Measurements from ENCODE around the gene MAT2B. TPM values are rescaled to one million over a fixed set of nuclear protein-coding genes. Genes with fewer than 3 reads are reported as not detected.

The MAT2B gene
- total and polyA plus RNA-seq, 2 of the 13 experiments (the other 11 are each of a cell fraction or from before 2014, with no cell fraction given): 20.2 to 37.1 TPM

- Histone ChIP-seq H2AFZ (ENCODE audit: low read length) (no peak overlapping the region), H3K9ac (ENCODE audit: insufficient read depth, low read depth, low read length) (no peak overlapping the region), H4K20me1 (ENCODE audit: insufficient read depth, low read length) (no peaks in the 10 kb centered on the region), H3K4me3 (replicated peaks in 1 of 3; ENCODE audit: insufficient read depth in 1 of 3, low read depth in 2 of 3, low read length in 3 of 3) (no peak overlapping the region), H3K4me1 (ENCODE audit: insufficient read depth, low read length) (no peaks in the 10 kb centered on the region), H3K79me2 (ENCODE audit: insufficient read depth, low read length) (no peaks in the 10 kb centered on the region), H3K27ac (ENCODE audit: extremely low read length, insufficient read depth, low read length) (no peak overlapping the region), H3K27me3 (ENCODE audit: control insufficient read depth in 1 of 2, insufficient read depth in 2 of 2, low read length in 2 of 2) (no peaks in the 10 kb centered on the region; a peak in 1 of 5 replicates), H3K4me2 (ENCODE audit: low read depth, low read length) (no peak overlapping the region), H3K36me3 (replicated peaks in 1 of 2; ENCODE audit: control insufficient read depth in 1 of 2, insufficient read depth in 2 of 2, low read length in 2 of 2) (peaks cover 2 to 27% of the 10 kb centered on the region in 2 experiments; a peak in 4 of 5 replicates), H3K9me3 (ENCODE audit: low read length) (no peaks in the 10 kb centered on the region)
- FAIRE-seq: no peak
- intact Hi-C loops (cut with micrococcal nuclease; ENCODE audit: unreplicated experiment) (loop anchor here (1.0 kb wide), 1 partner anchor 14 kb away; no protein-coding TSS in a partner anchor), in situ Hi-C loops (cut with HindIII; ENCODE audit: extremely low pct_ligation_motif_present, low pct_unique_long_range_greater_than_20kb) (no loop called here)
- BruUV-seq (replicated peaks): no TSS peak
- ChIA-PET CTCF (ENCODE audit: low intra/inter-chr PET ratio, low total read pairs) (interaction anchor here (1.3 kb wide), 1 partner anchor 13 kb away, joined by 4 read pairs; no protein-coding TSS in a partner anchor), POLR2A (interaction anchor here (1.1 to 1.8 kb wide), 3 partner anchors 9 to 52 kb away, joined by 3 to 4 read pairs (median 4); partner anchors contain the start of genes CCNG1 and MAT2B)
- no peak for ATAC-seq
- WGBS (ENCODE audit: low lambda C conversion rate): 100% methylated on average over 3 of the region's 3 CpGs
- DNase-seq (ENCODE audit: low spot score): no peak
- TF ChIP-seq ZNF260 (CRISPR knock-in tag; IDR thresholded peaks at IDR 0.05; ENCODE audit: borderline replicate concordance, low read depth): no peak
- no peak for TF ChIP-seq ZNF362 (CRISPR knock-in tag; IDR thresholded peaks at IDR 0.05; ENCODE audit: borderline replicate concordance)
Observed at GRCh38 chr5:163489745-163490075, 15.7 kb upstream of the MAT2B start.

- POLR2A ChIA-PET: no interaction called here
- no peak for DNase-seq (ENCODE audit: low spot score)
- 94% methylated on average over 1 of the region's 1 CpG for WGBS (ENCODE audit: low lambda C conversion rate)
- no peak overlapping the region for H3K9ac ChIP-seq (ENCODE audit: insufficient read depth, low read depth, low read length)
- in situ Hi-C loops (cut with HindIII; ENCODE audit: extremely low pct_ligation_motif_present, low pct_unique_long_range_greater_than_20kb) (no loop called here), intact Hi-C loops (cut with micrococcal nuclease; ENCODE audit: unreplicated experiment) (no loop called here)
- no peak overlapping the region for H2AFZ ChIP-seq (ENCODE audit: low read length)
- peaks cover 0 to 6% of the 10 kb centered on the region in 2 experiments; a peak in 2 of 5 replicates for H3K36me3 ChIP-seq (replicated peaks in 1 of 2; ENCODE audit: control insufficient read depth in 1 of 2, insufficient read depth in 2 of 2, low read length in 2 of 2)
- H3K4me1 ChIP-seq (ENCODE audit: insufficient read depth, low read length): peaks cover 10% of the 10 kb centered on the region
- no peaks in the 10 kb centered on the region for H4K20me1 ChIP-seq (ENCODE audit: insufficient read depth, low read length)
- FAIRE-seq: no peak
- no peak overlapping the region for H3K4me3 ChIP-seq (replicated peaks in 1 of 3; ENCODE audit: insufficient read depth in 1 of 3, low read depth in 2 of 3, low read length in 3 of 3)
- BruUV-seq (replicated peaks): no TSS peak
- H3K79me2 ChIP-seq (ENCODE audit: insufficient read depth, low read length): no peaks in the 10 kb centered on the region
- no peak overlapping the region for H3K27ac ChIP-seq (ENCODE audit: extremely low read length, insufficient read depth, low read length)
- no peak for ATAC-seq
- H3K27me3 ChIP-seq (ENCODE audit: control insufficient read depth in 1 of 2, insufficient read depth in 2 of 2, low read length in 2 of 2): no peaks in the 10 kb centered on the region
- no peak overlapping the region for H3K4me2 ChIP-seq (ENCODE audit: low read depth, low read length)
- no peaks in the 10 kb centered on the region for H3K9me3 ChIP-seq (ENCODE audit: low read length)
- CTCF ChIA-PET (ENCODE audit: low intra/inter-chr PET ratio, low total read pairs): no interaction called here
- TF ChIP-seq ZKSCAN8 (CRISPR knock-in tag; IDR thresholded peaks at IDR 0.05; ENCODE audit: borderline replicate concordance) (no peak), NCOR1 (IDR thresholded peaks at IDR 0.05; ENCODE audit: borderline replicate concordance, low read length) (no peak), HNRNPUL1 (IDR thresholded peaks at IDR 0.05; ENCODE audit: low read depth, low read length) (no peak), ZNF136 (CRISPR knock-in tag; IDR thresholded peaks at IDR 0.05; ENCODE audit: low read depth) (no peak), ATF1 (CRISPR knock-in tag; IDR thresholded peaks at IDR 0.05) (no peak), MYC (CRISPR knock-in tag; IDR thresholded peaks at IDR 0.05; ENCODE audit: borderline replicate concordance) (no peak), YEATS4 (CRISPR knock-in tag; IDR thresholded peaks at IDR 0.05; ENCODE audit: borderline replicate concordance) (no peak), ZNF839 (CRISPR knock-in tag; IDR thresholded peaks at IDR 0.05; ENCODE audit: borderline replicate concordance) (no peak), ZBTB4 (CRISPR knock-in tag; IDR thresholded peaks at IDR 0.05; ENCODE audit: borderline replicate concordance) (no peak), THAP7 (CRISPR knock-in tag; IDR thresholded peaks at IDR 0.05) (no peak), ZNF75D (CRISPR knock-in tag; IDR thresholded peaks at IDR 0.05; ENCODE audit: borderline replicate concordance) (no peak), HNRNPH1 (optimal IDR thresholded peaks at IDR 0.05; ENCODE audit: low read depth, low read length) (no peak)
Observed at GRCh38 chr5:163496286-163496685, 9.1 kb upstream of the MAT2B start.
